GM21723 (cell line): ENCODE results near the gene KMT2A.
"Not testable (repeated sequence)": the region's sequence is repeated elsewhere in the genome, so short reads cannot be mapped to it uniquely, and the experiment has no call there.

Source experiments
- ATAC-seq: cut with Tn5 transposase; IDR thresholded peaks from one replicate; pipeline ENCODE4 v1.9.1; 2021; ENCODE audit warnings: mild to moderate bottlenecking, moderate library complexity; ENCODE audit not compliant: unreplicated experiment

Gene KMT2A

DNA sequence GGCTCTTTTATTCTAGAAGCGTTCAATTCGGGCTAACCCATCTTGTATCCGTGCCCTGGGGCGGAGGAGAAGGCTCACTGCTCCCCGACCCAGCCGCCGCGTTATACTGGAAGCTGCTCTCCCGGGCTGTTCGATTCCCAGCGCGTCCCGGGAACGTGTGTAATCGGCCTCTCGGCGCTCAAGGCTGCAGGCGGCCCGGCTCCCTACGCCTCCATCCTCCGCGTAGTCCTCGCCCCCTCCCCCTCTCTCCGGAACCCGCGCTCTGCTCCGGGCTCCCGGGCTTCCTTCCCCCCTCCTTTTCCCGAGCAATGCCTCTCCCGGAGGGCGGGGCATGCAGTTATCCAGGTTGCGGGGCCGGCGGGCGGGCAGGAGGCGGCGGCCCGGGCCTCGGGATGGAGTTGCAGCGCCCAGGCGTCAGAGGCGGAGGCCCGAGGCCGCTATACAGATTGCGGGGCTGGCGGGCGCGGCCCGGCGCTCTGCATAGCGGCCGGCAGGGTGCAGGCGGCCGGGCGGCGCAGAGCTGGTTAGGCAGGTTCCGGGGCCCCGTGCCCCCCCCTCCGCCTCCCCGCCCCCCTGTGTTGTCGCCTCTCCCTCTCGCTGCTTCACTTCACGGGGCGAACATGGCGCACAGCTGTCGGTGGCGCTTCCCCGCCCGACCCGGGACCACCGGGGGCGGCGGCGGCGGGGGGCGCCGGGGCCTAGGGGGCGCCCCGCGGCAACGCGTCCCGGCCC, at the start of gene KMT2A:
Gene KMT2A, plus strand, starts transcription at position 600 of the 732 bp plus-strand sequence. Its CDS starts 21 bp downstream, at position 621.
- peak; percentile 47 for ATAC-seq

DNA sequence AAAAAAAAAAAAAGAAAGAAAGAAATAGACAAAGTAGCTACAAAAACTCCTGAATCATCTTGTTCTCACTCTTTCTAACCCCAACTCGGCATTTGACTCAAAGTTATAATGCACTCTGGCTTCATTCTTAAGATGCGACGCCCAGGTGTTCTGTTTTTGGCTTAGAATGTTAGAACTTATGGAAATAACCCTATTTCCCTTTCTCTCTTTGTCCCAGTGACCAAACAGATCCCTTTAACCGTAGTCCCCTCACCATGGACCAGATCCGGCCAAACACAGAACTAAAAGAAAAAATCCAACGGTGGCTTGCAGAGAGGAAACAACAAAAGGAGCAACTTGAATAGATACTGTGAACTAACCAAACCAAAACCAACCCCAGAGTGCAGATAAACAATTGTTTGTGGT, 40.2 kb upstream of the KMT2A start:
- no peak for ATAC-seq

DNA sequence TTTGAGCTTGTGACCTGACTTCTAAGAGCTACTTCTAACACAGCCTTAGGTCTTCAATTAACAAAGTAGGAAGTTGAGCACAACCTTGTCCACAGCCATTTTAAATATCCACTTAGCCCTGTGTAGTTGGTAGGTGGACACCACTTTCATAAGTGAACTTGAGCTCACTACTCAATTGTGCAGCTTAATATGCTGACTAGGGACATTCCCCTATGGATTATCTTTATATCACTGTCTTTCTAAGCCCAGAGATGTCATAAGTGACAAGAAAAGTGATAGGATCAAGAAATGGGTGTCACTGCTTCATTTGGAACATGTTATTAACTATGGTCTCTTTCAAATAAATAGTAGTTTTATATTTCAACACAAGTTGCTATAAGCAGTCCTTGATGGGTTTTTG, 38.8 kb upstream of the KMT2A start:
- ATAC-seq, result no peak

GRCh38 chr11:118398791-118399559, 37.3 kb upstream of the KMT2A start:
- no peak for ATAC-seq

DNA sequence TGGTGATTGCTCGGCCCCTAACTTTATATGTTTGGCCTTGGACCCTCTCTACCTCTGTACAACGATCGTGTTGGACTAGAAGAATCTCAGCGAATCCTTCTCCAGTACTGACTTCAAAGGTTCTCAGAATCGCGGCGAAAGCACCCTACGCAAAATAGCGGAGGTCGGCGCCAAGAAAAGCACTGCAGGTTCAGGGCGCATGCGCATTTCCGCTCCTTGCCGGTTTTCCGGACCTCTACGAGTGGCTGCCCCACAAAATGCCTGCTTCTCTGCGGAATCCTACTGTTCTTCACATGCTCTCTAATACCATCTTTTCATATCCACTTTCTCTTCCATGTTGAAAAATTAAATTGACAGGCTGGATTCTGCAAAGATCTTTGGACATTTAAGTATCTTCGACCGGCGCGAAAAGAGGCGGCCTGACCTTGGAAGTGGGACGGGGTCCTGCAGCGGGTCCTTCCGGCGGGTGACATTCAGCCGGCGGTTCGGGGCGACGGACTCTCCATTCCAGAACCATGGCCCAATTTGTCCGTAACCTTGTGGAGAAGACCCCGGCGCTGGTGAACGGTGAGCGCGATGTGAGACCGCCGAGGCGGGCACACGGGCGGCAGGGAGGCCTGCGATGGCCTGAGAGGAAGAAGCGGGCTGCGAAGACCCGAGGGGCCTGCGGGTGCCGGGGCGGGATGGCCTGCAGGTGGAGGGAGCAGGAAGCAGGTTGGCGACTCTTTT, 35.0 kb upstream of the KMT2A start, which contains the start of gene ATP5MG:
Gene ATP5MG, plus strand, starts transcription at position 456 of the 729 bp plus-strand sequence. Its CDS starts 60 bp downstream, at position 516.
- peak; percentile 61 for ATAC-seq

- peak; percentile 11 for ATAC-seq
Observed at GRCh38 chr11:118401880-118402590, 34.3 kb upstream of the KMT2A start.

DNA sequence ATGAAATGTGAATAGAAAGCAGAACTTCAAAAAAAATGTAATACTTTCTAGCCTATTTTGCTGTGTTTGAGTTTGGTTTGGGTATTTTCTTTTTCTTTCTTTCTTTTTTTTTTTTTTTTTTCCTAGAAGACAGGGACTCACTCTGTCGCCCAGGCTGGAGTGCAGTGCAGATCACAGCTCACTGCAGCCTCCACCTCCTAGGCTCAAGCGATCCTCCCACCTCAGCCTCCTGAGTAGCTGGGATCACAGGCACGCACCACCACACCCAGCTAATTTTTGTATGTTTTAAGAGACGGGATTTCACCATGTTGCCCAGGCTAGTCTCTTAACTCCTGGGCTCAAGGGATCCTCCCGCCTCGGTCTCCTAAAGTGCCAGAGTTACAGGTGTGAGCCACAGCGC, 33.7 kb upstream of the KMT2A start:
- not testable (repeated sequence) for ATAC-seq

DNA sequence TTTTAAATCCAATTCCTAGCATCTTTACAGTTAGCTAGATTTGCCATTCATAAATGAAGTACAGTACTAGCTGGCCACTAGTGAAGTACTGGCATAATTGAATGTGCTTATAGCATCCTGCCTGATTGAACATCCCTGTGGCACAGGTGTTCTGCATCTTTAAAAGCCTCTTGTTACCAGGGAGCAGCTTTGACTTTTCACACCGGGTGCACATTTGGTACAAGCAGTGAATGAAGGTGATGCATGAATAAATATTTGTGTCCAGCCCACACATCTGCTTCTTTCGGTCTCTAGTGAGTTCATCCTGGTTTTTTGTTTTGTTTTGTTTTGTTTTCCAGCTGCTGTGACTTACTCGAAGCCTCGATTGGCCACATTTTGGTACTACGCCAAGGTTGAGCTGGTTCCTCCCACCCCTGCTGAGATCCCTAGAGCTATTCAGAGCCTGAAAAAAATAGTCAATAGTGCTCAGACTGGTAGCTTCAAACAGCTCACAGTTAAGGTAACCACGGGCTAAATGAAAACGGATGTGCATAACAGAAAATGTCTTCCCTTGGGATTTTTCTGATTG, 29.6 kb upstream of the KMT2A start:
- no peak for ATAC-seq

DNA sequence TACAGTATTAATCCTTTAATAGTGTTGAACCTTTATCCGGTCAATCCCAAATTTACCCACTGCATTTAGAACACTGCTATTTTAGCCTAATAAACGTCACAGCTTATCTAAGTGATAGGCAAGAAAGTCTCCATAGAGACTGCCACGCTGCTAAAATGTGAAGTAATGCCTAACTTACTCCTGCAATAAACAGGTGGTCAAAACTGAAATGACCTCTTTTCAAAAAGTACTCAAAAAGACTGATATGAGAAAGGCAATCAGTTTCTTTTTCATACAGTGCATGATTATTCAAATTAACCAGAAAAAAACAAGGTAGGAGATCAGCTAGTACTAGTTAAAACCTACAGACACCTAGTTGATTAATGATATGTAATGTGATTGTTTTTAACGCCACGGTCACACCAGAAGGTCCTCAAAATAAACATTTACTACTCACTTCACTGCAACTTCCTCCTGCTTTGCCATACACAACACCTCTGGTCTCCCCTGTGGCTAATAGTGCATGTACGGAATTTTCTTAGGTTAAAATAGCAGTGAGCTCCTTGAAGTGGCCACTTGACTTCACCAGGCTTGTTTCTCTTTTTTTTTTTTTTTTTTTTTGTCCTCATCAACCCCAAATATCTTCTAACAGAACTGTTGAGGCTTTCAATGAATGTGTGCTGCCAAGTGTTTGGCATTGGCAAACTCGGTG, 26.1 kb upstream of the KMT2A start:
- ATAC-seq, result peak; percentile 53

GRCh38 chr11:118411530-118411929, 24.8 kb upstream of the KMT2A start:
- no peak for ATAC-seq

GRCh38 chr11:118412921-118413320, 23.4 kb upstream of the KMT2A start:
- ATAC-seq, result no peak

- ATAC-seq, result no peak
Observed at GRCh38 chr11:118415062-118415738, 21.1 kb upstream of the KMT2A start.

DNA sequence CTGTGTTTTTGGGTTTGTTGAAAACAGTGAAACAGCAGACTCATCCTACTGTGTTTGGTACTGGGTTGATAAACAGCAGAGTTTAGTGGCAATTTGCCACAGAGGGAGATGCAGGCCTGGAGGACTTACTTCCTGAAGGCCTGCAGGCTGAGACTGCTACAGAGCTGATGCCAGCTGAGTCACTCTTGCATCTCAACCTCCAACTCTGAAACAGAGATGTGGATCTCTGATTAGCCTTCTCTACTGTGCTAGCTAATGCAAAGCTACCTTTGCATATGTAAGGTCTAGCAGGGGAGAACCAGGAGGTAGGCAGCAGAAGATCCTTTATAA, 20.6 kb upstream of the KMT2A start:
- no peak for ATAC-seq

DNA sequence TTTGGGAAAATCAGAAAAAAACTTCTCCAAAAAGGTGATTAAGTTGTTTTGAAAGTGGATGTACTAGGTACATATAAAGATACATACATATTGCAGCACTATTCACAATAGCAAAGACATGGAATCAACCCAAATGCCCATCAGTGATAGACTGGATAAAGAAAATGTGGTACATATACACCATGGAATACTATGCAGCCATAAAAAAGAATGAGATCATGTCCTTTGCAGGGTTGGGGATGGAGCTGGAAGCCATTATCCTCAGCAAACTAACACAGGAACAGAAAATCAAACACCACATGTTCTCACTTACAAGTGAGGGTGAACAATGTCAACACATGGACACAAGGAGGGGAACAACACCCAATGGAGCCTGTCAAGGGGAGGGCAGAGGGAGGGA, 19.4 kb upstream of the KMT2A start:
- ATAC-seq, result not testable (repeated sequence)

DNA sequence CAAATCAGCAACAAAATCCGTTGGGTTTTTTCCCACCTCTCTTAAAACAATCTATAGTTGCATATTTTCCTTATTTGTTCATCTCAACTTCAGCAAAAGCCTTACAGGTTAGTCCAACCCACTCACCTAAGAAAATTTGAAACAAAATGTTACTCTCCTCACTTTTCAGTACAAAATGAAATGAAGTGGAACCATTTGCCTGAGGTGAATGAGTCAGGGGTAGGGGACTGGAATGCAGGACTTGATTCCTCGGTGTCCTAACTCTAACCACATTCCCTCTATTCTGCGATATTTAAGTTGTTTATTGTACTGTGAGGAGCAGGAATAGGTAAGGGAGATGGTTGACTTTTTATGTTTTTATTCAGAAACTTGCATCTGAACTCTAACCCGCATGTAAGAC, 18.5 kb upstream of the KMT2A start:
- no peak for ATAC-seq

DNA sequence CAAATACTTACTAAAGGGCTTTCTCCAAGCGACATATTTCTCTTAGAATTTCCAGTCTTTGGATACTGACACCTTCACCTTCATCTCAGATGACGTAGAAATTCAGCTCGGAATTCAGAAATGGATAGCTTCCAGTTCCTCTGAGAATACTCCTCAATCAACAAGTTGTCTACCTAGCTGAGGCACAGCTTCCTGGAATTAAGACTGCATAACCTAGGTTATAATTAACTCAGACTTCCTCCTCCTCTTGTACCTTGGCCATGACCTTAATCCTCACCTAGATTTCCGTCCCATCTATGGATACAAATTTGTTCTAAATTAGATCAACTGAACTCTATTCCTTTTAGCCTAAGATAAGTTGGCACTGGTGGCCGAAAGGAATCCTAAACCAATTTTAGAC, 17.5 kb upstream of the KMT2A start:
- no peak for ATAC-seq

GRCh38 chr11:118427707-118428106, 8.6 kb upstream of the KMT2A start:
- ATAC-seq, result no peak

GRCh38 chr11:118430956-118431355, 5.3 kb upstream of the KMT2A start:
- no peak for ATAC-seq

- no peak for ATAC-seq
Observed at GRCh38 chr11:118434123-118434552, 2.2 kb upstream of the KMT2A start.
